ENCODE measurements around the gene RGS16.
A peak's percentile ranks its signal among the peaks of the same experiment; 100 is the strongest.

The RGS16 gene

DNA sequence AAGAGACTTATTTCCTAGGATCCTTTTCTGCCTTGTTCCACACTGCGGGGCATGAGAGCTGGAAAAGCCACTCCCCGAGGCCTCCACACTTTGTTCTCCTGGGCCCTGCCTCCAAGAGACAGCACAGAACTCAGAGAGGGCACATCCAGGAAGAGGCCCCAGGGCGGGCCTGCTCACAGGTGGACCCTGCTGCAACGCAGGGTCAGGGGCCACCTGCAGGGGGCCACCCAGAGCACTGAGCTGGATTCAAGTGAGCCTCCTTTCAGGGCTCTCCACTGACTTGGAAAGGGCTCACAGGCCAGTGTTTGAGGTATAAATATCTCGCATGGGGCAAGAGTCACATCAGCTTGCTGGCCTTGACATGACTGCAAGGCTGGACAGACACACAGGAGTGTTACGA is 4.8 kb downstream of the RGS16 start:
- Histone ChIP-seq H3K56ac (ENCODE audit: low read length) (peak overlapping the region; percentile 6), H3K36me3 (ENCODE audit: control insufficient read depth, insufficient read depth, low read length) (peaks cover 15% of the 10 kb centered on the region), H3K23ac (ENCODE audit: low read length) (no peak overlapping the region), H3K27me3 (ENCODE audit: insufficient read depth, low read length, poor library complexity) (no peaks in the 10 kb centered on the region), H3K4ac (ENCODE audit: low read depth, low read length) (no peak overlapping the region), H4K8ac (ENCODE audit: low read depth, low read length) (no peak overlapping the region), H3K9ac (ENCODE audit: low read length) (peak overlapping the region; percentile 41), H3K4me1 (ENCODE audit: control insufficient read depth, low read depth, low read length) (peaks cover 7% of the 10 kb centered on the region), H2BK5ac (ENCODE audit: low read length) (no peak overlapping the region), H2BK120ac (ENCODE audit: low read depth, low read length) (no peak overlapping the region), H4K5ac (ENCODE audit: low read length) (no peak overlapping the region), H2BK15ac (replicated peaks; ENCODE audit: low read depth) (no peak overlapping the region), H3K27ac (ENCODE audit: low read depth, low read length) (no peak overlapping the region), H3K18ac (ENCODE audit: low read length) (no peak overlapping the region), H3K79me1 (ENCODE audit: low read length) (peaks cover 16% of the 10 kb centered on the region), H3K79me2 (ENCODE audit: control insufficient read depth, insufficient read depth, low read length) (peaks cover 36% of the 10 kb centered on the region), H2AK5ac (ENCODE audit: low read length) (no peak overlapping the region), H3K4me2 (ENCODE audit: low read length) (no peak overlapping the region), H3K4me3 (ENCODE audit: low read length) (no peak overlapping the region)
- peak; percentile 63 for DNase-seq
- no CpG with 5 or more reads among the region's 6 CpGs for WGBS (ENCODE audit: extremely low coverage, insufficient coverage, low lambda C conversion rate)

GRCh38 chr1:182598296-182598695 is 5.9 kb downstream of the RGS16 start:
- no peak overlapping the region for H4K5ac ChIP-seq (ENCODE audit: low read length)
- no peak overlapping the region for H3K23ac ChIP-seq (ENCODE audit: low read length)
- no peaks in the 10 kb centered on the region for H3K27me3 ChIP-seq (ENCODE audit: insufficient read depth, low read length, poor library complexity)
- H2BK5ac ChIP-seq (ENCODE audit: low read length) = no peak overlapping the region
- peaks cover 27% of the 10 kb centered on the region for H3K79me2 ChIP-seq (ENCODE audit: control insufficient read depth, insufficient read depth, low read length)
- no peak overlapping the region for H3K4me2 ChIP-seq (ENCODE audit: low read length)
- no peak overlapping the region for H3K56ac ChIP-seq (ENCODE audit: low read length)
- no peak overlapping the region for H3K9ac ChIP-seq (ENCODE audit: low read length)
- H4K8ac ChIP-seq (ENCODE audit: low read depth, low read length) = no peak overlapping the region
- no peak overlapping the region for H3K4ac ChIP-seq (ENCODE audit: low read depth, low read length)
- H3K79me1 ChIP-seq (ENCODE audit: low read length) = peaks cover 16% of the 10 kb centered on the region
- no CpG with 5 or more reads among the region's 5 CpGs for WGBS (ENCODE audit: extremely low coverage, insufficient coverage, low lambda C conversion rate)
- peaks cover 7% of the 10 kb centered on the region for H3K4me1 ChIP-seq (ENCODE audit: control insufficient read depth, low read depth, low read length)
- no peak overlapping the region for H3K18ac ChIP-seq (ENCODE audit: low read length)
- H3K36me3 ChIP-seq (ENCODE audit: control insufficient read depth, insufficient read depth, low read length) = peaks cover 15% of the 10 kb centered on the region
- no peak overlapping the region for H3K27ac ChIP-seq (ENCODE audit: low read depth, low read length)
- H2BK120ac ChIP-seq (ENCODE audit: low read depth, low read length) = no peak overlapping the region
- H3K4me3 ChIP-seq (ENCODE audit: low read length) = no peak overlapping the region
- no peak for DNase-seq
- H2AK5ac ChIP-seq (ENCODE audit: low read length) = no peak overlapping the region
- no peak overlapping the region for H2BK15ac ChIP-seq (replicated peaks; ENCODE audit: low read depth)

DNA sequence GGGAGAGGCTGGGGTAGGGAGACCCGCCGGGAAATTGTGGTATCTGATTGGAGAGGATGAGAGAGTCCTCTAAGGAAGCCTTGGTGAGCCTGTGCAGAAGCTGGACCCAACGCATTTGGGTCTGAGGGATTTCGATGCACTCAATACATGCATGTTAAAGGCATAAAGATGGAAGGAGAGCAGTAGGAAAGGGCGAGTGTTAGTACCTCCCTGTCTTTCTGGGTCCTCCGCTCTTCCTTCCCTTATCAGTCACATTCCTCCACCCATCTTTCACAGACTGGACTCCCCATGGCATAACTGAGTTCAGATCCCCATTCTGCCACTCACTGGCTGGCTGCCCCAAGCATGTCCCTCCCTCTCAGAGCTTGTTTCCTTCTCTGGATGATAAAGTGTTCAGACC is 7.3 kb downstream of the RGS16 start:
- no peak overlapping the region for H4K5ac ChIP-seq (ENCODE audit: low read length)
- no CpG with 5 or more reads among the region's 6 CpGs for WGBS (ENCODE audit: extremely low coverage, insufficient coverage, low lambda C conversion rate)
- H3K56ac ChIP-seq (ENCODE audit: low read length) = no peak overlapping the region

GRCh38 chr1:182595641-182596240 is 8.4 kb downstream of the RGS16 start:
- H3K4ac ChIP-seq (ENCODE audit: low read depth, low read length) = no peak overlapping the region
- no peak overlapping the region for H3K56ac ChIP-seq (ENCODE audit: low read length)
- no peaks in the 10 kb centered on the region for H3K4me1 ChIP-seq (ENCODE audit: control insufficient read depth, low read depth, low read length)
- no peak overlapping the region for H4K5ac ChIP-seq (ENCODE audit: low read length)
- no CpG with 5 or more reads among the region's 4 CpGs for WGBS (ENCODE audit: extremely low coverage, insufficient coverage, low lambda C conversion rate)
- H2AK5ac ChIP-seq (ENCODE audit: low read length) = no peak overlapping the region
- H4K8ac ChIP-seq (ENCODE audit: low read depth, low read length) = no peak overlapping the region
- H3K79me1 ChIP-seq (ENCODE audit: low read length) = peaks cover 9% of the 10 kb centered on the region
- no peak overlapping the region for H2BK15ac ChIP-seq (replicated peaks; ENCODE audit: low read depth)
- peaks cover 7% of the 10 kb centered on the region for H3K79me2 ChIP-seq (ENCODE audit: control insufficient read depth, insufficient read depth, low read length)
- H3K27me3 ChIP-seq (ENCODE audit: insufficient read depth, low read length, poor library complexity) = no peaks in the 10 kb centered on the region
- no peak overlapping the region for H3K27ac ChIP-seq (ENCODE audit: low read depth, low read length)
- DNase-seq = peak; percentile 79
- H2BK120ac ChIP-seq (ENCODE audit: low read depth, low read length) = no peak overlapping the region
- no peak overlapping the region for H3K18ac ChIP-seq (ENCODE audit: low read length)
- no peak overlapping the region for H3K4me3 ChIP-seq (ENCODE audit: low read length)
- no peak overlapping the region for H3K4me2 ChIP-seq (ENCODE audit: low read length)
- no peak overlapping the region for H3K23ac ChIP-seq (ENCODE audit: low read length)
- H3K36me3 ChIP-seq (ENCODE audit: control insufficient read depth, insufficient read depth, low read length) = peaks cover 11% of the 10 kb centered on the region
- H3K9ac ChIP-seq (ENCODE audit: low read length) = no peak overlapping the region
- no peak overlapping the region for H2BK5ac ChIP-seq (ENCODE audit: low read length)

More for the DNA sequence above, 7.3 kb downstream of the RGS16 start:
- Histone ChIP-seq H3K4me3 (ENCODE audit: low read length) (no peak overlapping the region), H2BK120ac (ENCODE audit: low read depth, low read length) (no peak overlapping the region), H3K27me3 (ENCODE audit: insufficient read depth, low read length, poor library complexity) (no peaks in the 10 kb centered on the region), H3K9ac (ENCODE audit: low read length) (no peak overlapping the region), H3K23ac (ENCODE audit: low read length) (no peak overlapping the region), H4K8ac (ENCODE audit: low read depth, low read length) (no peak overlapping the region), H3K27ac (ENCODE audit: low read depth, low read length) (no peak overlapping the region), H2BK5ac (ENCODE audit: low read length) (no peak overlapping the region), H3K4me2 (ENCODE audit: low read length) (no peak overlapping the region), H3K4me1 (ENCODE audit: control insufficient read depth, low read depth, low read length) (peaks cover 3% of the 10 kb centered on the region), H3K18ac (ENCODE audit: low read length) (no peak overlapping the region), H2AK5ac (ENCODE audit: low read length) (no peak overlapping the region), H2BK15ac (replicated peaks; ENCODE audit: low read depth) (no peak overlapping the region), H3K79me2 (ENCODE audit: control insufficient read depth, insufficient read depth, low read length) (peaks cover 16% of the 10 kb centered on the region), H3K36me3 (ENCODE audit: control insufficient read depth, insufficient read depth, low read length) (peaks cover 15% of the 10 kb centered on the region), H3K4ac (ENCODE audit: low read depth, low read length) (no peak overlapping the region), H3K79me1 (ENCODE audit: low read length) (peaks cover 12% of the 10 kb centered on the region)
- no peak for DNase-seq

GRCh38 chr1:182589931-182590330 is 14.3 kb downstream of the RGS16 start:
- H3K27ac ChIP-seq (ENCODE audit: low read depth, low read length) = no peak overlapping the region
- H3K9ac ChIP-seq (ENCODE audit: low read length) = no peak overlapping the region
- no peak overlapping the region for H2BK15ac ChIP-seq (replicated peaks; ENCODE audit: low read depth)
- H3K4me3 ChIP-seq (ENCODE audit: low read length) = no peak overlapping the region
- no peak overlapping the region for H4K5ac ChIP-seq (ENCODE audit: low read length)
- no peak overlapping the region for H3K56ac ChIP-seq (ENCODE audit: low read length)
- H3K36me3 ChIP-seq (ENCODE audit: control insufficient read depth, insufficient read depth, low read length) = no peaks in the 10 kb centered on the region
- no peak overlapping the region for H2BK5ac ChIP-seq (ENCODE audit: low read length)
- no peaks in the 10 kb centered on the region for H3K79me1 ChIP-seq (ENCODE audit: low read length)
- no peaks in the 10 kb centered on the region for H3K4me1 ChIP-seq (ENCODE audit: control insufficient read depth, low read depth, low read length)
- no peak overlapping the region for H4K8ac ChIP-seq (ENCODE audit: low read depth, low read length)
- H3K27me3 ChIP-seq (ENCODE audit: insufficient read depth, low read length, poor library complexity) = no peaks in the 10 kb centered on the region
- H3K79me2 ChIP-seq (ENCODE audit: control insufficient read depth, insufficient read depth, low read length) = no peaks in the 10 kb centered on the region
- H3K18ac ChIP-seq (ENCODE audit: low read length) = no peak overlapping the region
- no peak overlapping the region for H3K4ac ChIP-seq (ENCODE audit: low read depth, low read length)
- DNase-seq = no peak
- no CpG with 5 or more reads among the region's 5 CpGs for WGBS (ENCODE audit: extremely low coverage, insufficient coverage, low lambda C conversion rate)
- no peak overlapping the region for H2BK120ac ChIP-seq (ENCODE audit: low read depth, low read length)
- H2AK5ac ChIP-seq (ENCODE audit: low read length) = no peak overlapping the region
- H3K23ac ChIP-seq (ENCODE audit: low read length) = no peak overlapping the region
- no peak overlapping the region for H3K4me2 ChIP-seq (ENCODE audit: low read length)

DNA sequence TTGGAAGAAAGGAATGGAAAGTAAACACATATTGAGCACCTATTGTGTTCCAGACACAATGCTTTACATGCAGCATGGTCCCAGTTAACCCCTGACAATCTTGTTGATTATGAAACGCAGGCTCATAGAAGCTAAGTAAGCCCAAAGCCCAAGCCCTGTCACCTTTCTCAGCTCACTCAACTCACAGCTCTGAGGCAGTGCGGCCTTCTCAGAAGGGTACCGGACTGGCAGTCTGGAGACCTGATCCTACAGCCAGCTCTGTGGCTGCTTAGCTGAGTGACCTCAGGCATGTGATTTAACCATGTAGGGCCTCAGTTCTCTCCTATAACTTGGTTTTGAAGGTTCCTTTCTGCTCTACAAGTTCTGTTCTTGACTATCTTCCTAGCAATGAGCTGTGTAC is 14.7 kb downstream of the RGS16 start:
- H3K4me3 ChIP-seq (ENCODE audit: low read length) = no peak overlapping the region
- no peak overlapping the region for H3K27ac ChIP-seq (ENCODE audit: low read depth, low read length)
- H3K27me3 ChIP-seq (ENCODE audit: insufficient read depth, low read length, poor library complexity) = no peaks in the 10 kb centered on the region
- no peaks in the 10 kb centered on the region for H3K79me2 ChIP-seq (ENCODE audit: control insufficient read depth, insufficient read depth, low read length)
- H2BK5ac ChIP-seq (ENCODE audit: low read length) = no peak overlapping the region
- H3K4ac ChIP-seq (ENCODE audit: low read depth, low read length) = no peak overlapping the region
- no peak overlapping the region for H2BK120ac ChIP-seq (ENCODE audit: low read depth, low read length)
- H3K4me2 ChIP-seq (ENCODE audit: low read length) = no peak overlapping the region
- no peaks in the 10 kb centered on the region for H3K79me1 ChIP-seq (ENCODE audit: low read length)
- no CpG with 5 or more reads among the region's 3 CpGs for WGBS (ENCODE audit: extremely low coverage, insufficient coverage, low lambda C conversion rate)
- no peaks in the 10 kb centered on the region for H3K4me1 ChIP-seq (ENCODE audit: control insufficient read depth, low read depth, low read length)
- no peaks in the 10 kb centered on the region for H3K36me3 ChIP-seq (ENCODE audit: control insufficient read depth, insufficient read depth, low read length)
- H3K18ac ChIP-seq (ENCODE audit: low read length) = no peak overlapping the region
- no peak overlapping the region for H3K23ac ChIP-seq (ENCODE audit: low read length)
- DNase-seq = no peak
- H3K56ac ChIP-seq (ENCODE audit: low read length) = no peak overlapping the region
- H4K8ac ChIP-seq (ENCODE audit: low read depth, low read length) = no peak overlapping the region
- no peak overlapping the region for H3K9ac ChIP-seq (ENCODE audit: low read length)
- no peak overlapping the region for H2BK15ac ChIP-seq (replicated peaks; ENCODE audit: low read depth)
- H2AK5ac ChIP-seq (ENCODE audit: low read length) = no peak overlapping the region
- no peak overlapping the region for H4K5ac ChIP-seq (ENCODE audit: low read length)
